KG1 (cell line): Measurements from ENCODE around the gene RAI14.

ENCODE experiments used
- DNase-seq: peaks from one replicate; lab custom pipeline; 2025; lab: John Stamatoyannopoulos, UW

Gene RAI14

GRCh38 chr5:34648039-34648839 is 7.9 kb upstream of the RAI14 start:
- no peak for DNase-seq

GRCh38 chr5:34648840-34649158 is 7.3 kb upstream of the RAI14 start:
- DNase-seq: no peak

- no peak for DNase-seq
These were observed 4.3 kb upstream of the RAI14 start for GRCh38 chr5:34651791-34652190.

DNA sequence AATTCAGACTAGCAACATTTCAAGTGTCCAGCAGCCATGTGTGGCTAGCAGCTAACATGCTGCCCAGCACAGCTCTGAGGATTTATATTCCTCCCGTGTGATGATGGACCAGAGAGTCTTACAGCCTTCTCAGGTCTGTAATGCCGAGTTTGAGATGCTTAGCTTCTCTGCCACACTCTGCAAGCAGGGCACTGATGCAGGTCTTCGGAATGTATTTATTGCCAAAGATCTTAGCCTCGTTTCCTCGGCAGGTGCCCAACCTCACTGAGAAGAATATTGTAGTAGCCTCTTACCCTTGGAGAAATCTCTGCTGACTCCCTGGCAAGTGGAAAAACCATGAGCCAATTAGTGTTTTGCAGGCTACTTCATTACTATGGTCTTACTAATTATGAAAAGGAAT is 3.7 kb upstream of the RAI14 start:
- DNase-seq: no peak

DNA sequence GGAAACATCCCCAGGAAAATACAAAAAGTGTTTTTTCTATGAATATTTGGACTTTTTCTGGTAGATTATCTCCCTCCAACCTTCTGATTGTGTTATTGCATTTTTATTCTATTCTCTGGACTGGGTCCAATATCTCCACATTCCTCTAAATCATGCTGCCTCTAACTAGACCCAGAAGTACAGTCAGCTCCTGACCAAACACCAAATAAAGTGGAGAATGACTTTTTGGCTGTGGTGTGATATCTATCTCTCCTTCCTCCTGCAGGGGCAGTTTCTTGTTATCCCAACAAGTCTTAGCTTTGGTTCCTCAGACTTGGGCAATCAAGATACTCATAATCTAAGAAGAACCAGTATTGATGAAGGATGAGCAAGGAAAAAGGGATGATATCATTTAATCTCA is 3.2 kb upstream of the RAI14 start:
- DNase-seq: no peak

- no peak for DNase-seq
These were observed 2.4 kb upstream of the RAI14 start for GRCh38 chr5:34653708-34654107.

DNA sequence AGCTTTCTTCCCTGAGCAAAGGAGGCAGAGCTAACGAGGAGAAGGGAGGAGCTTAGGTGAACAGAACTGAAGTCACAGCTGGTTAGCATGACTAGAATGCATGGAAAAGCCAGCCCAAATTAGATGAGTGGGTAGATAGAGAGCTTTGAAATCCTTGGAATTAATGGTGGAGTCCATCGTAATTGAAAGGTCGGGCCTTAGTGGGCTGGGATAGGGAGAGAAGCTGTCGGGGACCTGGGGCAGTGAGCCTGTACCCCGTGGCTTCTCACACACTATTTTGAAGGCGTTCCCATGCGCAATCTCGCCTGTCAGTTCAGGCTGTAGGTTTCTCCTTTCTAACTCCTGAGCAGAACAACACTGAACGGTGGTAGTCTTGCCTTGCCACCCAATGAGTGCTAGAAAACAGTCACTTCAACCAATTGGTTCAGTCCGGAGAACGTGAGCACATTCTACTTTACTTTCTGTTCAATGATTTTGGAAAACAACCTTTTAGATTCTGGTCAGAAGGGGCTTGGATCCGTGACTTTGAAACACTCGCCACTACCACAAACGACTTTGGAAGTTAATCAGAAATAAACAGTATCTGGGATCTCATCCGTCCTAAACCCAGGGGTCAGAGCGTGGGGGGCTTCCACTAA is 655 bp upstream of the RAI14 start:
- DNase-seq: peak; percentile 4

- DNase-seq: no peak
These were observed 659 bp downstream of the RAI14 start for GRCh38 chr5:34656700-34657273.

DNA sequence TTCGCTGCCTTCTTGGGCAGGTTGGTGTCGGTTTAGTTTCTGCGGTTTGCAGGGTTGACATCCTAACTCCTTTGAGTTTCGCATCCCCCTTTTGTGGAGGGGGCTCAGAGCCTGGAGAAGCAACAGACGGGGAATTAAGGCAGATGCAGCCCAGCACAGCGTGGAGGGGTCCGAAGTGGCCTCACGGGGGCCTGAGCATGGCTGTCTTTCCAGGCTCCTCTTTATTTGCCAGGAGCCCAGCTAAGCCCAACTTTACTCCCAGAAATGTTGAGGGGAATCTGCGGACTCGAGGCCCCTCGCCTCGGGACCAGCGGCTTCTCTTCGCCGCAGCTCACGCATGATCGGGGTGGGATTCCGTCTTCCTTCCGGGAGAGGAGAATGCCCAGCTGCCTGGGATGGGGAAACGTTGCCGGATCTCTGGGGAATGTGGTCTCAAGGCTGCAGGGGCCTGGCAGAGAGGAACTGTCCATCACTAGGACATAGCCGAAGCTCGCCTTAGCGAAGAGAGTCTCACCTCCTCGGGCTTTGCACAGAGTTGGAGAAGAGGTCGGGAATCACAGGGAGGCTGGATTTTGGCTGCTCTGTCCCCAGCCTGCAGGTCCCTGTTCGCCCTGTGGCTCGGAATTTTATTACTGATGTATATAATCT is 1.3 kb downstream of the RAI14 start:
- DNase-seq: no peak

DNA sequence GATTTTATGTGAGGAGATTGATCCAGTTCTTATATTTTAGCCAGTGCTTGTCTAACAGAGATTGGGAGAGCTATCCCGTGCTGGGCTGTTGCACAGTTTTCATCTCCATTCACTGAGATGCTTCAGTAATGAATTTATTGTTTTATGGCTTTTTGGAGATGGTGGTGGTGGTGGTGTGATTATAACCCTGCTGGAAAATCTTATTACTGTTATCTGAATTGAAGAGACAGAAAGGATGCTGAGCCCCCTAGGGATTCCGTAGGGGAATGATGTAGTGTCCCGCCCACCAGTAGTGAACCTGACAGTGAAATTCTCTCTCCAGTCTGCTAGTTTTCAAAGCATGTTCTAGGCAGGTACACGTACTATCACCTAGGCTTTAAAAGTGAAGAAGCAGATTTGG is 1.9 kb downstream of the RAI14 start:
- DNase-seq: no peak

- DNase-seq: no peak
These were observed 3.0 kb downstream of the RAI14 start for GRCh38 chr5:34659168-34659567.

DNA sequence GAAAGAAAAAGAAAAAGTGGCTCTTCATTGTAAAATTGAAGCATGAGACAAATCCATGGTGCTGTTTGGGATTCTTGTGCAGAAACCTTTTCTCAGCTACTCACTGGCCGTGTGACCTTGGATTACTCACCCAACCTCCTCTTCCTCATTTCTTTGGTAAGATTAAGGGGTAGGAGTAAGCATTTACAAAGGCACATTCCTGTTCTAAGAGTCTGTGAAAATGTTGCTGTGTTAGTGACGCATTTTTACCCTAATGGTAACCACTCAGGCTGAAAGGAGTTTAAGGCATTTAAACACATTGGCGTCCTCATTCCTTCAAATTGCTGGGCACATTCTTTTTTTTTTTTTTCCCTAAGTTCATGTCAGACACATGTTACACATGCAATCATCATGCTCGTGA is 4.3 kb downstream of the RAI14 start:
- DNase-seq: no peak

DNA sequence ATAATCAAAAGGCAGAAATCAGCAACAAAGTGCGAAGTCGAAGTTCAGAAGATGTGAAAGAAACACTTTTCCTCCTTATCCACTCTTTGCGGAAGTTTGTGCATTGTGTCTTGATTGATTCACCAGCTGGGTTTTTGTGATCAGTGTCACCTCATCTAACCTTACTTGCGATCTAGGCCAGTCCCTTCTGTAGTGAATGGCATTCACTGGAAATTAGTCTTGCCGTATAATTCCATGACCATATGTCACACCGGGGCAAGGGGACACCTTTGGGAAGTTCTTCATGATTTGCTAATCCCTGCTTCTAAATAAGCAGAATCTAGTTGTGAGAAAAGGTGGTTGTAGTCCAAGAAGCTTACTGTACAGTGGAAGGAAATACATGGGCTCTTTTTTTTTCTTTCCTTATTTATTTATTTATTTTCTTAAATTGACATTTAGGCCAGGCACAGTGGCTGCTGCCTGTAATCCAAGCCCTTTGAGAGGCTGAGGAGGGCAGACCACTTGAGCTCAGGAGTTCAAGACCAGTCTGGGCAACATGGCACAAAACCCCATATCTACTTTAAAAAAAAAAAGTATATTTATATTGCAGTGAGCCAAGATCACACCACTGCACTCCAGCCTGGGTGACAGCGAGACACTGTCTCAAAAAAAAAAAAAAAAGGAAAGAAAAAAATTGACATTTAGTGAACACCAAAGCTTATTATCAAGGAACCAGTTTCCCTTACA is 7.8 kb downstream of the RAI14 start:
- DNase-seq: no peak

DNA sequence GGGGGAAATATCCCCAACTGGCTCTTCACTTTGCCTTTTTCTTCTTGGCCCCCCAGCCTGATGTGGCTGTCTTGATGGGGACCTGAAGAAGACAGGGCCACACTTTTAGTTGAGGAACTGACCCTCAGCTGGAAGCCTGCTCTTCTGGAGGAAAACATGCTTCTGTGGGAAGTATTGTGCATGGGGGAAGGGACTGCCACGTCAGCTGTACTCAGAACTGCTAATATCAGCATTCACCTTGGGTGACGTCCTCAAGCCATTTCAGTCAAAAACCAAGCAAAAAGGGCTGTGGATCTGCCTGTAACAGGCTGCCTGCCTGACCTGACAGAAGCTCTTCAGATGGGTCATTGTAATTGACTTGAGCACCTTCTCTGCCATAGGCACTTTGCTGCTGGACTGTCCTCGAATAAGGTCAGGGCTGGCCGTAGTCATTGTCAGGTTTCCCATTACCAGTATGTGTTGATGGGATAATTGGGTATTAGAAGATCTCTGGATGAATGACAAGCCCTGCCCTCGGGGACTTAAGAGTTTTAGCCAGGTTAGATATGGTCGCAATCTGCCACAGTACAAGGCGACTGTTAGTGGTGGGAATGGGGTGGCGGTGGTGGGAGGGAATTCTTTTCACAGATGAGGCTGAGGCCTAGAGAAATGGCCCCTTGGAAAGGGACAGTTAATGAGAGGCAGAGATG is 10.4 kb downstream of the RAI14 start:
- DNase-seq: no peak

- no peak for DNase-seq
These were observed 11.6 kb downstream of the RAI14 start for GRCh38 chr5:34667705-34668104.

DNA sequence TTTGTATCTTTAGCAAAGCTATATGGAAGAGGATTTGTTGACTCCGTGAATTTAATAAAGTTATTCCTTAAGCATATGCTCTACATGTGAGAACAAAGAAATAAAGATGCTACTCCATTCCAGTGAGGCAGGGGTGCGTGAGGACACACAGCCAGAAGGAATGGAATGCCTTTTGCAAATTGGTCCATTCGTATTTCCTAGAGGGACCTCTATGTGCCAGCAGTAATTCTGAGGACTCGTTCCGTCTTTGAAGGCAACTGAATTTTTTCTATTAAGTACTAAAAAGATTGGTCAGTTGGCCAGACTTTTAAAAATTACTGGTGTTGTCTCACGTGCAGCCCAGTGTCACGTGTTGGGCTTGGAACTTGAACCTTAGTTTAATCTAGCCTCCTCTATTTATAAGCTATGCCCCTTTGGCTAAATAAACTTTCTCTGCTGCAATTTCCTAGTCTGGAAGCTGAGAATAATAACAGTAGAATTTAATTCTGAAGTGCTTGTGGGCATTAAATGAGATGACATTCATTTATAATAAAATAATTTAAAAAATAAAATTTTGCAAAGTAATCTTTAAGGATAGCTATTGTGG is 13.9 kb downstream of the RAI14 start:
- DNase-seq: no peak

- DNase-seq: no peak
These were observed 16.1 kb downstream of the RAI14 start for GRCh38 chr5:34672196-34672595.

DNA sequence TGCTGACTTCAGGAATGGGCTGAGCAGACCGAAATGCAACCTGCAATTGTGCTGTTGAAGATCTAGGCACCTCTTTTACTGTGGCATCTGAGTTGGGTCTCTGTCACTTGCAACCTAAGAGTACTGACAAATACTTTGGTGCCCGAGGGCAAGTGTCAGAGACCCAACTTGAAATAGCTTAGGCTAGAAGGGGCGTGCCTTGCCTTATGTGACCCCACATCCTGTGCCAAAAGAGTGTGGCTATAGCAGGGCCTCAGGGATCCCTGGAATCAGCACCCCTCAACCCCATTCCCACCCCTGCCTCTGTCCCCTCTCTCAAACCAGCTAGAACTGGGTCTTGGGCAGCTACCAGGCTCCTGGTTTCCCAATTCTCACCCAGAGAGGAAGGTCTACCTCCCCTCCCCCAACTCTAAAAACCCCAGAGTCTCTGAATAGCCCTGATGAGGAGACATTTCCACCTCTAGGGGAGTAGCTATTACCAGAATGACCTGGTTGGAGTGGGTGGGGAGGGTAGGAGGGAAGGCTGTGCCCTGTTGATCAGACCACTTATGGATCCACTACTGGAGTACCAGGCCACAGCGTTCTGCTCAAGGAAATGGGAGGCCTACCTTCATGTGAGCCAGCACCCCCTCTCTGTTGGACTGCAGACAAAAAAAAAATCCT is 17.5 kb downstream of the RAI14 start:
- DNase-seq: no peak

- DNase-seq: no peak
These were observed 18.1 kb downstream of the RAI14 start for GRCh38 chr5:34674187-34674586.

DNA sequence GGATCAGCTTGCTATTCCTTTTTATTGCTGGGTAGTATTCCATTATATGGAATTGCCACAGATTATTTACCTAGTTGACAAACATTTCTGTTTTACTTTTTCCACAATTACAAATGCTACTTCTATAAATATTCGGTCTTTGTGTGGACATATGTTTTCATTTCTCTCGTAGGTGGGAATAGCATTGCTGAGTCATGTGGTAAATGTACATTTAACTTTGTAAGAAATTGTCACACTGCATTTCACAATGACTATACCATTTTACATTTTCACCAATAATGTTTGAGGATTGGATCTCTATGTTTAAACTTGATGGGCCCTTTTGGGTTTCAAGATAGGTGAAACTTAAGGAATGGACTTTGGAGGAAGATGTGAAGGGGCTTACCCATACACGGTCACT is 19.7 kb downstream of the RAI14 start:
- no peak for DNase-seq

- DNase-seq: no peak
These were observed 20.3 kb downstream of the RAI14 start for GRCh38 chr5:34676416-34676815.
